ENCODE measurements around the gene GJB3. TPM values are rescaled to one million over a fixed set of nuclear protein-coding genes. Genes with fewer than 3 reads are reported as not detected.

GJB3 gene
- under 0.01 TPM in 2 replicates for total RNA-seq

DNA sequence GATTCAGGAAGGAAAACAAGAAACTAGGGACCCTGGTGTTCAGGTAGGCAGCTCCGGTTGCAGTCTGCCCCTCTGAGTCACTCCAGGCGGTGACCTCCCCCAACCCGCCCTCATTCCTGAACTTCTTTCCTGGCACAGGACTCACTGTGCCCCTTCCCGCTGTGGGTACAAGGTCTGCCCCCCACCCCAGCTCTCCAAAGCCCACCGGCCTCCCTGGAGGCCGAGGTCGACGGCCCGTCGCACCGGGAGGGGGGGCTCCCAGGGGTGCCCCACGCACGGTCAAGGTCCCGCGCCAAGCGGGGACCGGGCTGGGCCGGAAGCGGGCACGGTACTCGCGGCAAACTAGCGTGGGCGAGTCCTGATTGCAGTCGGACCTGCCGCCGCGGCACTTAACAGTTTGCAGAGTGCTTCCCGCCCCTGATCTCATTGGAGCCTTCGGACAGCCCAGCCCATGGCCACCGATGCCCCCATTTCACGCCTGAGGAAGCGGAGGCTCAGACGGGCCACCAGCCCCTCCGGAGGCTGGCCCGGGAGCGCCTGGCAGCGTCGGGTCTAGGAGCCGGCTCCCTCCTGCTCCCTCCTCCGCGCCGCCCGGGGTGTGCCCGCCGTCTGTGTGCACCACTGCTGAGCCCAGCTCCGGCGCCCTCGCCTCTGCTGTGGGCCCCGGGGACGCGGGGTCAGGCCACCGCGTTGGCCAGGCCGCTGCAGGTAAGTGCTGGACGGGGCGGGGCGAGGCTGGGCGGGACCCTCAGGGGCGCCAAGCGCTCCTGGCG, at the start of gene GJB3:
Gene GJB3 (plus strand): TSS at position 144 of the 773 bp plus-strand sequence. CDS start 3,549 bp downstream, outside the sequence.

DNA sequence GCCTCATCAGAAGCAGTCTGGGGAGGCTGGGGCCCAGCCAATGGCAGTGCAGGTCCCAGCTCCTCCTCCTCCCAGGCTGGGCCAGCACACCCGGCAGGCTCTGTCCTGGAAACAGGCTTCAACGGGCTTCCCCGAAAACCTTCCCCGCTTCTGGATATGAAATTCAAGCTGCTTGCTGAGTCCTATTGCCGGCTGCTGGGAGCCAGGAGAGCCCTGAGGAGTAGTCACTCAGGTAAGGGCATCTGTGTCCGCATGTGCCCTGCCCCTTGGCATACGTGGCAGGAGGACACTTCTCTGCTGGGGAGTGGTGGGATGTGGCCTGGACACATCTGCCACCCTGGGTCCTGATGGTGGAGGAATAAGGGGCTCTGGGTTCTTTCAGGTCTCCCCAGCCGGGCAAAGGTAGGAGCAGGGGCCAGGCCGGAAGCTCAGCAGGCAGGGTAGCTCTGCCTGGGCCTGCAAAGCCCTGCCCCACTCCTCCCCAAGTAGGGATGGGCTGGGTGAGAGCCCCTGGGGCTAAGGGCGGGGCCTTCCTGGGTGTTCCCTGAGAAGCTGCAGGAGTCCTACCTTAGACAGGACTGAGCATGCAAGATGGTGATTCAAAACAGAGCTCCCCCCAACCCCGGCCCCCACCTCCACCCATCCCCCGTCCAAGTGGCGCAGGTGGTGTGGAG, 25.9 kb upstream of the GJB3 start, which contains the start of gene GJB5:
Gene GJB5 (plus strand): TSS at position 84 of the 674 bp plus-strand sequence. CDS start 2,284 bp downstream, outside the sequence.

DNA sequence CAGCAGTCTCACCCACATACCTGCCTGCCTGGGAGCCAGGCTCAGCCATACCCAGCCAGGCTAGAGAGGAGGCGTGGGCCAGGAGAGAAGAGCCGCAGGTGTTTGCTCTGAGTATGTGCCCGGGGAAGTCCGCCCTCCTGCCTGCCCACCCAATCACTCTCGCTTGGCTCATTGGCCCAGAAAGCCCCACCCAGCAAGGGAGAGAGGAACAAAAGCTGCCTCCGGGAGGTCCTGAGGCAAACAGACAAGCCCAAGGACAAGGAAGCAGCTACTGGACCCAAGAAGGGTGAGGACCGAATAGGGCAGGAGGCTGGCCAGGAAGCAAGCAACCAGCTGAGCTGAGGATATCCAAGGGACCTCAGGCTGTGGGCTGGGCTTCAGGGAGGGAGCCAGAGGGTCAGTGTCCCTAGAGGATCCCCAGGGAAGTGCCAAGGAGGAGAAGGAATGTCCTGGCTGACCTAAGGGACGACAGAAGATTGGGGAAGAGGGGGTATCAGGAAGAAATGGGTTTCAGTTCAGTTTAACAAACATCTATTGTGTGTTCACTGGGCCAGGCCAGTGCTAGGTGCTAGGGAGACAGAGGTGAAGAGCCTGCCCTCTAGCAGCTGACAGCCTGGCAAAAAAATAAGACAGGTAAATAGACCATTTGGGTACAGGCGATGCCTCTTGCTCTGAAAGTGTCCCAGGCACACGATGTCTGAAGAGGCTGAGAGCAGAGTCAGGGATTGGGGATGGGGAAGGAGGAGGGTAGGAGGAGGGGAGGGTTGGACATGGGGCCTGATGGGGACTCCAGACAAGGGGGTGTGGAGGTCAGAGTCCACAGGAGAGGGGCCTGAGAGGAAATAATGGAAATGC, 21.3 kb upstream of the GJB3 start, which contains the start of gene GJB4:
Gene GJB4 (plus strand): TSS at position 238 of the 855 bp plus-strand sequence. CDS start 1,515 bp downstream, outside the sequence.

DNA sequence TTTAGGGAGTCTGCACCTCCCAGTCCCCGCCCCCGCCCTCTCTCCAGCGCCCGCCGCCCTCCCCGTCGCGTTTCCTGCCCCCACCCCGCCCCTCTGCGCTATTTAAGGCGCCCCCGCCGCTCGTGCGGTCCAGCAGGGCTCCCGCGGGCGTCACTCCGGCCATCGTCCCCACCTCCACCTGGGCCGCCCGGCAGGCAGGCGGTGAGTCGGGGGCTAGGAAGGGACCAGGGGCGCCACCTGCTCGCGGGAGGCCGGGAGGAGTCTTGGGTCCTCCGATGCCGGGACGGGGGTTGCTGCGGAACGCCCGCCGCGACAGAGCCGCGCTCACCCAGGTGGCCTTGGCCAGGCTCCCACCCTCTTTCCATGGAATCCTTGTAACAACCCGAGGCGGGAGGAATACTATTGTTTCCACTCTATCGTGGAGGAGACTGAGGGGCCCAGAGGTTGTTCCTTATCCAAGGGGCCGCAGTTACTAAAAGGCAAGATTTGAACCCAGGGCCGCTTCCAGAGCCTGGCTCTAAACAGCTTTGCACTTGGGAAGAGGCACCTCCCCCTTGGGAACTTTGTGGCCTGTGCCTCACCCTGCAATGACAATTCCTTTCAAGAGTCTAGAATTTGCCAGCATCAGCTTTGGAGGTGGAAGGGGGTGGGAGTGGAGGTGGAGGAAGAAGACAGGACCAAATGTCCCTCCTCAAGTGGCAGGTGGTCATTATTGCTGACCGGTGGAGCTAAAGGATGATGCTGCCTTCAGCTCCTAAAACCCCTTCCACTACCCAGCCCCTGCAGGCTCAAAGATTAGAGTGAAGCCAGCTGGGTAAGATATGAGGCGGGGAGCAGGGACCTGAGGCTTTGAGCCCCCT, 12.1 kb downstream of the GJB3 start, which contains the start of gene GJA4:
Gene GJA4 (plus strand): TSS at position 132 of the 860 bp plus-strand sequence. CDS start 1,215 bp downstream, outside the sequence.

Other genes starting within 250 kb of the GJB3 start
- 0.19 and 0.56 TPM in 2 replicates for gene GJB5, start 26.2 kb upstream of the GJB3 start, total RNA-seq
- gene GJB4, start 21.5 kb upstream of the GJB3 start, total RNA-seq = under 0.01 TPM in 1 of 2 replicates, not detected in the other
- 0.58 and 0.85 TPM in 2 replicates for gene GJA4, start 11.8 kb downstream of the GJB3 start, total RNA-seq
- gene SMIM12, start 78.5 kb downstream of the GJB3 start, total RNA-seq = 19.4 and 44.3 TPM in 2 replicates
- under 0.01 TPM in 1 of 2 replicates, not detected in the other for gene DLGAP3, start 148.4 kb downstream of the GJB3 start, total RNA-seq
- 29.9 and 43.4 TPM in 2 replicates for gene TMEM35B, start 204.1 kb downstream of the GJB3 start, total RNA-seq